HG02678 (cell line): ENCODE data around the gene PLCL2.

Source experiments
- ATAC-seq: cut with Tn5 transposase; IDR thresholded peaks from one replicate; pipeline ENCODE4 v1.9.1; 2021; ENCODE audit warnings: mild to moderate bottlenecking, moderate library complexity; ENCODE audit not compliant: unreplicated experiment

The PLCL2 gene

GRCh38 chr3:16864610-16865313, 20.0 kb upstream of the PLCL2 start:
- no peak for ATAC-seq

GRCh38 chr3:16865335-16865734, 19.4 kb upstream of the PLCL2 start:
- ATAC-seq = no peak

- no peak for ATAC-seq
Observed at GRCh38 chr3:16866571-16866970, 18.2 kb upstream of the PLCL2 start.

DNA sequence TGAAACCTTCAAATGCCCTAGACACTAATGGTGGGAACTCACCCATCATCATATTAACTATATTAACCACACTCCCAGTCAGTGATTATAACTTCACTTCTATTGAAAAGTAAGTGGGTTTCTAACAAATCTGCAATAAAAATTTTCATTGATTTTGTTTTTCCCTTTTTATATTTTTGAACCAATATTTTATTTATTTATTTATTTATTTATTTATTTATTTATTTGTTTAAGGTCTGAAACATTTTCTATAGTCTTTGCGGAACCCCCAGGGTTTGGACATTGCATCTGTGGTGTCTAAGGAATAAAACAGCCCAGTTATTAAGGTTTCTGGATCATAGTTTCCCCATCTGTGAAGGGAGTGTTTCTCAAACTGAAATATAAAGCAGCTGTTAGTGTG, 16.2 kb upstream of the PLCL2 start:
- ATAC-seq = no peak

DNA sequence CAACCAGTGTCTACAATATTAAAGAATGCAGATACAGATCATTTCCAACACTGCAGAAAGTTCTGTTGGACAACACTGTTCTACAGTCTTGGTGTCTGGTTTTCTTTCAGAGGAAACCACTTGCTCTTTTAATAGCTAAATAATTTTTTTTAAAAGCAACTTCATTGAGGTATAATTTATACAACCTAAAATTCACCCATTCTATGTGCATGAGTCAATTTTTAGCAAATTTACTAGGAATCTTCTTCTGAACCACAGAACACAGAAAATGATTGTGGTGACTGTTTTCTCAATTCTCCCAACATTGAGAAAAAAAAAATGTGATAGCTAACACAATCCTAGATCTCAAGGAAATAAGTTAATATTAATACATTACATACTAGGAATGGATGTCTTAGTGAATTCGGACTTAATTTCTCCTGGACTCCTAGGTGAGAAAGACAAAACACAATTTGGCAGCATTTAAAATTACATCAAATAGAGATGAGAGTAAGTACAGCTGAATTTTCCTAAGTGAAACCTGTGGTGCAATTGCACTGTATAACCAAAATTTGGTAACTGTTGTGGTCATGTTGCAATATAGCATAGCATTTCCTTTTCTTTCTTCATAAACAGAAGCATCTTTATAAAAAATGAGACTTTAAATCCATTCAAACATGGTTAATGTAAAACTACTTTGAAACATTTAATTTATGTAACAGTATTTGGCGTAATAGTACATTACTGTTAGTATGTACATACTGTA, 15.3 kb upstream of the PLCL2 start:
- no peak for ATAC-seq

- ATAC-seq = no peak
Observed at GRCh38 chr3:16871915-16872842, 12.6 kb upstream of the PLCL2 start.

- no peak for ATAC-seq
Observed at GRCh38 chr3:16873872-16874271, 10.9 kb upstream of the PLCL2 start.

- ATAC-seq = no peak
Observed at GRCh38 chr3:16875876-16876550, 8.7 kb upstream of the PLCL2 start.

GRCh38 chr3:16877505-16877904, 7.2 kb upstream of the PLCL2 start:
- no peak for ATAC-seq

DNA sequence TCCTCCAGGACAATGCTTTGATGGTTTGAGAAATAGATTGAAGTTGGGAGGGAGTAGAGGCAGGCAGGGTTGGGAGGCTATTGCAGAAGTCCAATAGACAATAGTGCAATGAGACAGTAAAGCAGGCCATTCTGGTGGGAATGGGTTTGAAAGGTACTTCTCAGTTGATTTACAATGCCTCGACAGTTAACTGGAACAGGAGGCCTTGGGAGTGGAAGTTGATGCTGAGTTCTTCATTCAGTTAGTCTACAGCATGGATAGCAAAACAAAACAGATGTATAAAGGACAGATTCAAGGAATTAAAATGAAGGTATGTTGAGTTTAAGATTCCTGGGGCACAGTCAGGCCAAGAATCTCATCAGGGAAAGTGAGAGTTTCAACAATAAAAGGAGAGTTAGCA, 6.8 kb upstream of the PLCL2 start:
- no peak for ATAC-seq

DNA sequence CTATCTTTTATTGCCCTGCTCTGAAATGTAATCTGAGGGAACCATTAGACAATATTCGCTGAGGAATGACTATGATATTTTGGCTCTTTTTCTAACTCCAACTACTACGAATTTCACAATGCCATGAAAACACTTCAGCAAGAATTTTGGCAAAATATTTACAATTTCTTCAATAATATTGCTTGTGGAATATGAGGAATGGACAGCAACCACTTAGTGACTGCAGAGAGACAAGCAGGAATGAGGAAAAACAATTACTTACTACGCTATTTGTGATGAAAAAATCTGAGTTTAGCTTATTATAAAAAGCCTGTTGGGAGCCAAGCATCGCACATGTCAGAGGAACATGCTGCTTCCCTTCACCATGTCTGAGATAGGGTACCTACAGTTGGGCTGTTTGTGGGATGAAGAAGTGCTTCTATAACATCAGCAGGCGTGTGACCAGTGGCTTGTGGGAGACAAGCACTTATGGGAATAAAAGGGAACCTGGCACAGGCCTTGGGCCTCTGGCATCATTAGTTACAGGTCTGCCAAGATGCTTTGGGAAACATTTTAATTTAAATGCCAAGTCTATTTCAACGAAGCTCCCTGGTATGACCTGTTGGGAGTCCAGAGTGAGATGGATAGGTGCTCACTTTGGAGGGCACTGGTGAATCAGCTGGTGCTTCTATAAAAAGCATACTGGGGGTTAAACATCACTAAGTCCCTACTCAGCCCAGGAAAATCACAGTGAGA, 2.7 kb upstream of the PLCL2 start:
- no peak for ATAC-seq

GRCh38 chr3:16883057-16883722, 1.6 kb upstream of the PLCL2 start:
- no peak for ATAC-seq

DNA sequence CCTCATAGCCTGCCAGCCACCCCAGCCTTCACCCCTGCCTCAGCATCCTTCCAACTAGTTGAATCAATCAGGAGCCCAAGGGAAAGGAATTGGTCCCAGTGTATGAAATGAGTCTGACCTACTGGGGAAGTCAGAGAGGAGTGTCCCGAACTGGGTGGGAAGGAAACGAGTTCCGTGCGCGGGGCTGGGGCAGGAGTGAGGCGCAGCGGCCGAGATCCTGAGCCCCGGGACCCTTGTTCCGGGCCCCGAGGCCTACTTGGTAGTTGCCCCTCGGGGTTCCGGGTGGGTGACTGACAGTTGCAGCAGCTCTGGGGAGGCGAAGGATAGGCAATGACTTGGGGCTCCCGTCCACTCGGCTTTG, 1.1 kb upstream of the PLCL2 start:
- no peak for ATAC-seq

DNA sequence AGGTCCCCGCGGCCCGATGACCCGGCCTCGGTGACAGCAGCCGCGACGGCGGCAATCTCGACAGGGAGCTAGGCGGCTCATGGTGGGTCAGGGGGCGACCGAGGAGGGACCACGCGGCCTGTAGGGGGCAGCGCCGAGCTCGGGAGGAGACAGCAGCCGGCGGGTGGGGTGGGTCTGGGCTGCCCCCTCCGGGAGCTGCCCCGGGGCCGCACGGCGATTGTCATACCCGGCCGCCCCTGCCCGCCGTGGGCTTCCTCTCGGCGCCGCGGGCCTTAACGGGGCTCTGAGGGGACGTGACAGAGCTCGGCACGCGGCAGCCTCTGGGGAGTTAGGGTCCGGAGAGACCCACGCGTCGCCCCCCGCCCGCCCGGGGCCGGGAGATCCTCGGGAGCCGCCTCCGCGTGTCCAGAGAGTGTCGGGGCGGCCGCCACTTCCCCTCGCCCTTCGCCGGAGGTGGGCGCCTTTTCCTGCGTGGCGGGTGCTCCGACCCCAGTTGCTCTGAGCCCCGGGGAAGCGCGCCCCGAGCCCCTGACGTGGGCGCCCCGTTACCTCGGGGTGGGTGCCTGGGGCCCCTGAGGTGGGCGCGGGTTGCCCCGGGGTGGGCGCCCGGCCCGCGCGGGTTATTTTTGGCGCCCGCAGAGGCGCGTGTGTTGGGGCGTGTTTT, 539 bp upstream of the PLCL2 start:
- peak; percentile 48 for ATAC-seq

- peak; percentile 31 for ATAC-seq
Observed at GRCh38 chr3:16885593-16886302, 993 bp downstream of the PLCL2 start.

DNA sequence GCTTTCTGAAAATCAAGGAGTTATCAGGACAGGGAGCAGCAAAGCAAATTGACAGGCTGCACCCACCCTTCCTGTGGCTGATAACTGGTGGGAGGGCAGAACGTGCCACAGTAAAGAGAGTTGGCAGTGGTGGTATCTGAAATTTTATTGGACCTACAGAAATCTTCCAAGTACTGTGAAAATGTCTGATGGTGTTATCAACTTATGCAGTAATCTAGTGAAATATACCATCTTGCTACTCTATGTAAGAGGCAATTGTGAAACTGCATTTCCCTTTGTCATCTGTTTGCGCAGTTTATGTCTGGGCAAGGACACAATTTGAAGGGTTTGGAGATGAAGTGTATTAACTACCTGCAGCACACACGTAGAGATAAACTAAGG, 1.5 kb downstream of the PLCL2 start:
- no peak for ATAC-seq

- no peak for ATAC-seq
Observed at GRCh38 chr3:16887130-16887529, 2.4 kb downstream of the PLCL2 start.

DNA sequence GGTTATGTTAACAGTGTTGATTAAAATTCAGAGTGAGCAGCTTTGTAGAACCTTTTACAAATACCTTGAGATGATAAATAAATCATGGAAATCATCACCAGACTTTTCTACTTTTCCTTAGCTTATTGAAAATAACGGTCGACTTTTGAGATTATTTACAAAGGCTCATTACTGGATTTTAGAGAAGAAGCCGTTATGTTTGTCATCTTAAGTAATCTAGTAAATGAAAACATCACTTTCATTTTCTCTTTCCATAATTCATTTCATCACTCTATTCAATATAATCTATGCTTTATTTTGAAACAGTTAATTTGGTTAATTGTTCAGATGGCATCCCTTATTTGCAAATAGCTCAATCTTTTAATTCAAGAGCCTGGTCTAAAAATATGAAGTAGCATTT, 3.6 kb downstream of the PLCL2 start:
- no peak for ATAC-seq
